Activated T-cell treated with anti-CD3 and anti-CD28 coated beads, Interleukin-2, amount 50 U/mL, for 48 hours (primary cell): ENCODE data around the gene NUP37.
"Not testable (repeated sequence)": the region's sequence is repeated elsewhere in the genome, so short reads cannot be mapped to it uniquely, and the experiment has no call there.

ENCODE experiments used
- DNase-seq, 2 experiments: peaks; one replicate each; pipeline ENCODE4 v3.0.0-alpha.2; 2020

Gene NUP37

DNA sequence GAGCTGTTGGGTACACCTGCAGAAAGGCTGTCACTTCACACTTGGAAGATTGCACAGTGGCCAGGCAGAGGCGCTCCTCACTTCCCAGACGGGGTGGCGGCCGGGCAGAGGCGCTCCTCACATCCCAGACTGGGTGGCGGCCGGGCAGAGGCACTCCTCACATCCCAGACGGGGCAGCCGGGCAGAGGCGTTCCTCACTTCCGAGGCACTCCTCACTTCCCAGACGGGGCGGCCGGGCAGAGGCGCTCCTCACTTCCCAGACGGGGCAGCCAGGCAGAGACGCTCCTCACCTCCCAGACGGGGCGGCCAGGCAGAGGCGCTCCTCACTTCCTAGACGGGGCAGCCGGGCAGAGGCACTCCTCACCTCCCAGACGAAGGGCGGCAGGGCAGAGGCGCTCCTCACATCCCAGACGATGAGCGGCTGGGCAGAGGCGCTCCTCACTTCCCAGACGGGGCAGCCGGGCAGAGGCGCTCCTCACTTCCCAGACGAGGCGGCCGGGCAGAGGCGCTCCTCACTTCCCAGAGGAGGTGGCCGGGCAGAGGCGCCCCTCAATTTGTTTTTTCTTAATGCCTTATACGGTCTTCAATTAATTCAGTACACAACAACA, 30.6 kb downstream of the NUP37 start:
- not testable (repeated sequence) for DNase-seq

- no peak for DNase-seq
Observed at GRCh38 chr12:102080842-102081241, 39.1 kb downstream of the NUP37 start.

GRCh38 chr12:102072092-102072491, 47.8 kb downstream of the NUP37 start:
- DNase-seq = not testable (repeated sequence)

- no peak for DNase-seq
Observed at GRCh38 chr12:102069707-102070106, 50.2 kb downstream of the NUP37 start.

- no peak for DNase-seq
Observed at GRCh38 chr12:102067574-102068258, 52.2 kb downstream of the NUP37 start.

GRCh38 chr12:102064476-102064875, 55.4 kb downstream of the NUP37 start:
- no peak for DNase-seq

- no peak for DNase-seq
Observed at GRCh38 chr12:102063069-102063468, 56.8 kb downstream of the NUP37 start.

DNA sequence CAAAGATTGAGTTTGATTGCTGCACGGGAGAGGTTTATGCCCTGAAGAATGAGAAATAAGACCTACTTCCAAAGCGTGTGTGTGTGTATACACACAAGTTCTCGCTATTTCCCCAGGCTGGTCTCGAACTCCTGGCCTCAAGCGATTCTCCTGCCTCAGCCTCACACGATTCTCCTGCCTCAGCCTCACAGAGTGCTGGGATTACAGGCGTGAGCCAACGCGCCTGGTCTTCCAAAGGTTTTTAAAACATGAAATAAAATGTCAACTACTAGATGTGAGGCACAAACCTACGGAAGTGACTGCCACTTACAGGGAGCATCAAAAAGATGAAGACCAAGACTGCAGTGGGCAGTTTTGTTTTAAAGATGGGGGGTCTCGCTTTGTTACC, 57.5 kb downstream of the NUP37 start:
- DNase-seq = no peak

DNA sequence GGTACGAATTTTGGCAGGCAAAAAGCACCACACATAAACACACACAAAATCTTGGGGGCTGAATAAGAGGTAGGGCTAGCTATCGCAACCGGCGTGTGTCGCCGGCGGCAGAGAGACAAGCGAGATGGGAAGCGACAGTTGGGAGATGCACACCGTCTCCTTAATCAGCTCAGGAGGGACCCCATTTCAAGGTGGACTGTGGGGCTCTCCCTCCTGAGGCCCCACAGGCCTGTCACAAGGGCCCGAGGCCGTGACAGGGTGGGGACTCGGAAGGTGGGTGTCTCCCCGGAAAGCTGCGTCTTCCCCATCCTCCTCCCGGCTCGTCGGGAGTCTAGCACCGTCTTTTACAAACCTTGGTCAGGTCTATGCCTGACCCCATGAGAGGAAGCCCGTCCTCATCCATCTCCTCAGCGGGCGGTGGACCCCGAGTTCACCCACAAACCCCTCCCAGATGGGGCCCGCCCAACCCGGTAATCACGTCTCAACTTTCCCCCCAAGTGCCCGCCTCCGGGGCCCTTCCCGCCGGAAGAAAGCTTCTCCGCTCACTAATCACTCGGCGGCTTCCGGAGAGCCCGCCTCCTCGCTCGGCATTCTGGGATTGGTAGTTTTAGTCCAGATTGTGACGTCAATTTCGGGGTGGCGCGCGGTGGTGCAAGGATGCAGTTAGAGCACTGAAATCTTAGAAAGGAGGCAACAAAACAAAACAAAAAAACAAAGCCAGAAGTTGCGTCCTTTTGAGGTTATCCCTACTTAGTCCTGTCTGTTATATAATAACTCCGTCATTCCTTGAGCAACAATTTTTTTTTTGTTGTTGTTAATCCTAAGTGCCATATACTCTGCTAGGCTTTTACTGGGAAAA, 58.1 kb downstream of the NUP37 start, which contains the start of gene WASHC3:
WASHC3 (minus strand) TSS at position 432 of the 859 bp plus-strand sequence; CDS start at position 403, 29 bp downstream.
- DNase-seq = peak; percentile 95 to 96

DNA sequence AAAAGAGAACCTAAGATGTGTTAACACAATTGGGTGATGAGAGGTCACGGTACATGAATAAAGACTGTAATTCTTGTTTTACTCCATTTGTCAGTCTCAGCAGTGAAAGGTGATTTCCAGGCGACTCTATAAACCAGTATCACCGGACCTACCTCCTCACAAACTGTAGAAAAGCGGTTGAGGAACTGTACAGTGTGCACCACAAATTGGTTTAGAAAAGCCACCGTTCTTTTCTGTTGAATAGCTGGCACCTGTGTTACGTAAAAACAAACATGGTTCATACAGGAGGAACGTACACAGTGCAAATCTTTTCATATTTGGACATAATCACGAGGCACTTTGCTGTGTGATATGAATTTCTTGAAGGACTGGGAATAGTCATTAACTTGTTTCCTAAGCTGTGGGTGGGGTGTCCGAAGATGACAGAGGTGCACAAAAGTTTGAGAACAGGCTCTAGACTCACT, 58.8 kb downstream of the NUP37 start:
- peak in 1 of 2 experiments; percentile 25 for DNase-seq

DNA sequence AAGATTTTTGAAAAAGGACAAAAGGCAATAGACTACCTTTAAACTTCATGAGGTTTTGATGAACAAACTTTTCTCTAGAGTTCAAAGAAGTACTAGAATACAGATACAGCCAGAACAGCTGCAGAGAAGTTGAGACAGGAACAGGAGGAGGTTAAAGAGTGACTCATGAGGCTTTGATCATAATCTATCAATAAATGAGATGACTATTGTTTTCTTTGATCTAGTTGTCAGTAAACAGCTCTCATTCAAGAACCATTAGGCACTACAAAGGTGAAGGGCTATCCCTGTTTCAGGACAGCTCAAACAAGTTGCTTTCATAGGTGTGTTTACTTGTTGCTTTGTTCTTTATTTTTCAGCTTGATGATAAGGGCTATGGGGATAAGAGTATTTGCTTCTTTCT, 60.6 kb downstream of the NUP37 start:
- no peak for DNase-seq

- no peak for DNase-seq
Observed at GRCh38 chr12:102054345-102054744, 65.6 kb downstream of the NUP37 start.

- no peak for DNase-seq
Observed at GRCh38 chr12:102053062-102053349, 66.9 kb downstream of the NUP37 start.

GRCh38 chr12:102052192-102053061, 67.5 kb downstream of the NUP37 start:
- no peak for DNase-seq

DNA sequence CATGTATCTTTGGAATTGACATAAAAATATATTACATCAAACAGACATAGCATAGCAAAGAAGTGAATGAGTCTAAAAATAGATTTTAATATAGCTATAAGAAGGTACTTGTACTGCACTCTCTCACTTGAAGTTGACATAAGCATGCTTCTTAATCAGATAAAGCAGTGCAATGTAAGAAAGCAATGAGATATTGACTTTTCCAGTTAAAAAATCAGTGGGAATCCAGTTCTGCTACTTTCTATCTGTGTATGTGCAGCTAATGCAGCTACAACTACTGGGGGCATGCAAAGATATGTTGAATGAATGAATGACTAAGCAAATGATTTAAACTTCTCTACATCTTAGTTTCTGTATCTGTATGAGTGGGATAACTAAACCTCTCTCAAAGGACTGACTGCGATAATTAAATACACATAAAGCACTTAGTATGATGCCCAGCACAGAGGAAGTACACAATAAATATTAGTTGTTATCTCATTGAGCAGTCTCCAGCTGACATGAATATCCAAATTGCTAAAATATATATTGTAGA, 68.4 kb downstream of the NUP37 start:
- DNase-seq = no peak

DNA sequence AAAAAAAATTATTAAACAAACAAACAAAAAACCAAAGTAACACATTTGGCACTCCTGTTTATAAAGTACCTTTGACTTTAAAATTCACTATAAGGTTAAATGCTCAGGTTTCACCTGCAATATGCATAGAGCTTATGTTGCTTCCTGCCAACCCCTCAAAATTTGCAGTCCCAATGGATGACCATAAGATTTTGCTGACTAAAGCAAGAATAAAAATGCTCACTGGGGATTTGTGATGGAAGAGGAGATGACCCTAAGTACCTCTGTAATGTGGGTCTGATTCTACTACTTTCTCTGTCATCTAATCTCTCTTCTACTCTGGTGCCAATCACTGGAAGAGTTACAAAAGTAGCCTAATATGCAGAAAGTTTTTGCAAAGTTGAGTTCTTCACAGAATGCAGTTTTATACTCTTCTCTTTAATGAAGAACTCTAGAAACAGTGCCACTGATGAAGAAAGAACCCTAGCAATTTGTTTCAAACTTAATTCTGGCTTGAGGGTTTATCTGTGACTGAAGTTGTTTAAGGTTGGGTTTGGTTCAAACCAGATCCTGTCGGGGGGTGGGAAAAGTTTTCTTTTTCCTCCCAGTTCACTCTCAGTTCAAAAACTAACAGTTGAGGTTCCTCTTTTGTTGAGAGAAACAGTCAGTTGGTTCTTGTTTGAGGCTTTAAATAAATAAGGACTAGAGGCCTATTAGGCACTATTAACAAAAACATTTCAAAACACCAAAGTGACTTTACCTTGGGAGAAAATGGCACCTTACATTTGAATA, 69.1 kb downstream of the NUP37 start:
- DNase-seq = no peak

GRCh38 chr12:102043928-102044327, 76.0 kb downstream of the NUP37 start:
- no peak for DNase-seq

GRCh38 chr12:102033991-102034745, 85.7 kb downstream of the NUP37 start:
- no peak for DNase-seq

DNA sequence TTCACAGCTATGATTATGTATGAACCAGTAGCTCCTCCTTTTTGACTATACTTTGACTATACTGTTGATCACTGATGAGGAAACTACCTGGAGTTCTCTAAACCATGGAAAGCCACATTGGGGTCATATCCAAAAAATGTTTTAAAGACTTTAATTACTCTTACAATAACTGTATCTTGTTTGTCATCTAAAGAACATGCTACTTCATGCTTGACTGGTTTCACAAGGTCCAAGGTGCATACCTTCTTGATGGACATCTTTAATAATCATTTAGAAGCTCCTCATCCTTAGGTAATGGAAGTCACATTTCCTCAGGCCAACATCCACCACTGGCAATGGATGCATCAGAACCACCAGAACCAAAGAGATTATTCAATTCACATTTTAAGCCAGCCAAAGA, 88.1 kb downstream of the NUP37 start:
- DNase-seq = no peak

GRCh38 chr12:102029141-102029540, 90.8 kb downstream of the NUP37 start:
- DNase-seq = no peak

GRCh38 chr12:102026728-102027127, 93.2 kb downstream of the NUP37 start:
- no peak for DNase-seq
